CD4-positive, alpha-beta T cell treated with Interleukin-6 at 100 ng/mL for 8 hours (primary cell): ENCODE results near the gene ZNF30.
"Not testable (repeated sequence)": the region's sequence is repeated elsewhere in the genome, so short reads cannot be mapped to it uniquely, and the experiment has no call there.

Experiments used
- DNase-seq: peaks from one replicate; pipeline ENCODE4 v3.0.0-alpha.2; 2020; ENCODE audit warnings: mixed read lengths, low spot score

Gene ZNF30

DNA sequence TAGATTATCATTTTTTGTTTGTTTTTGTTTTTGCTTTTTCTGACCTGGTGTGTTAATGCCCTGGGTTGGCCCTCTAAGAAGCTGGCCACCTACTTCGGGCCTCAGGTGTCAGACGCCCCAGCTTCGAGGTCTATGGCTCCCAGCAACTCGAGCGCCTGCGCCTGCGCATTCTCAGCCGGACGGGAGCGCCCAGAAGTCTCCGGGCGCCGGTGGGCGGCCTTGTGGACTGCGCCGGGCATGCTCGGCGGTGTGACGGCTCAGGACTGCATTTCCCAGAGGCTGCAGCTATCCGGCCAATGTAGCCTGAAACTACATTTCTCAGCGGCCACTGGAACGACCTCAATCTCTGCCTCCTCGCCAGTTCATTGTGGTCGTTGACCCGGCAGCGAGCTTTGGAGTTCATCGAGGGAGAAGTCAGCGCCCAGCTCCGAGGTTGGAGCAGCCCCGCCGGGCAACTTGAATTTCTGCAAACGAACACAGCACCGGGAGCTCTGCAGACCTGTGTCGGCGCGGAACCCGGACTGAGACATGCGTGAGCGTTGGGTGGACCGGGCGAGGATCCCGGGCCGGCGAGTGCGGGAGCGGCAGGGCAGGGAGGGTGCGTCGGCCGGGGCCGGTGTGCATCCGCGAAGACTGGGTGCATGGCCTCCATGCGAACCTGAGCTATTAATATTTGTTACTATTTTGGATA, at the start of gene ZNF30:
ZNF30 (plus strand) TSS at position 219 of the 691 bp plus-strand sequence. CDS start 3,045 bp downstream, outside the sequence.
- DNase-seq, result peak; percentile 86

DNA sequence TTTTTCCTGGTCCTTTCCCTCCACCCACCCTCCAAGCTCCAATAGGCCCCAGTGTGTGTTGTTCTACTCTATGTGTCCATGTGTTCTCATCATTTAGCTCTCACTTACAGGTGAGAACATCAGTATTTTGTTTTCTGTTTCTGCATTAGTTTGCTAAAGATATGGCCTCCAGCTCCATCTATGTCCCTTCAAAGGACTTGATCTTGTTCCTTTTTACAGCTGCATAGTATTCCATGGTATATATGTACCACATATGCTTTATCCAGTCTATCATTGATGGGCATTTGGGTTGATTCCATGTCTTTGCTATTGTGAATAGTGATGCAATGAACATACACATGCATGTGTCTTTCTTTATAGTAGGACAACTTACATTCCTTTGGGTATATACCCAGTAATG, 47.1 kb upstream of the ZNF30 start:
- no peak for DNase-seq

DNA sequence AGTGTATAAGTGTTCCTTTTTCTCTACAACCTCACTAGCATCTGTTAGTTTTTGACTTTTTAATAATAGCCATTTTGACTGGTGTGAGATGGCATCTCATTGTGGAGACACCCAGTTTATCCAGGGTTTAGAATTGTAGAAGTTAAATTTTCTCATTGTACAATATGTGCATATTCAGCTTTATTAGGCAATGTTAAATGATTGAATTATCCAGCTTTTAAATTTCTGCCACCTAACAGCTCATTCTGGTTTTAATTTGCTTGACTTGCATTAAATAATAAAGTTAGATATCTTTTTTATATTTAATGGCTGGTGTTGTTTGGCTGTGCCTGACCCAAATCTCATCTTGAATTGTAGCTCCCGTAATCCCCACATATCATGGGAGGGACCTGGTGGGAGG, 46.7 kb upstream of the ZNF30 start:
- no peak for DNase-seq

DNA sequence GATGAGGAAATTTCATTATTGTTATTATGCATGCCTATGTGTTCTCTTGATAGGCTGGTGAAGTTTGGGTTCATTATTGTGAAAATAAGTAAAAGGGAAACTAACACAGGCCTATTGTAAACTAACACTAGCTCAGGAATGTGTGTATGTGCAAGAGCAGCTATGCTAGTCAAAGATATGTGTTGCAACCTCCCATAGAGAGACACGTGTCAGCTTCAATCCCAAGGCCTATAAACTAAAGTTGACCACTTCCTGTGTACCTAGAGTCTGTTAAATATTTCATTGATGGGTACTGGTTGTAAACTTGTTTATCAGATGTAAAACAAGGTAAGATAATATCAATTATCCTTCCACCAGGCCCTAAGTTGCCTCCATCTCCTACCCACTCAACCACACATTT, 44.7 kb upstream of the ZNF30 start:
- DNase-seq, result no peak

GRCh38 chr19:34888091-34888490, 38.6 kb upstream of the ZNF30 start:
- no peak for DNase-seq

- DNase-seq, result no peak
These were observed 26.5 kb upstream of the ZNF30 start for GRCh38 chr19:34900245-34900644.

- DNase-seq, result no peak
These were observed 21.8 kb upstream of the ZNF30 start for GRCh38 chr19:34904664-34905527.

GRCh38 chr19:34910770-34911169, 15.9 kb upstream of the ZNF30 start:
- DNase-seq, result no peak

GRCh38 chr19:34917144-34917543, 9.6 kb upstream of the ZNF30 start:
- DNase-seq, result not testable (repeated sequence)

DNA sequence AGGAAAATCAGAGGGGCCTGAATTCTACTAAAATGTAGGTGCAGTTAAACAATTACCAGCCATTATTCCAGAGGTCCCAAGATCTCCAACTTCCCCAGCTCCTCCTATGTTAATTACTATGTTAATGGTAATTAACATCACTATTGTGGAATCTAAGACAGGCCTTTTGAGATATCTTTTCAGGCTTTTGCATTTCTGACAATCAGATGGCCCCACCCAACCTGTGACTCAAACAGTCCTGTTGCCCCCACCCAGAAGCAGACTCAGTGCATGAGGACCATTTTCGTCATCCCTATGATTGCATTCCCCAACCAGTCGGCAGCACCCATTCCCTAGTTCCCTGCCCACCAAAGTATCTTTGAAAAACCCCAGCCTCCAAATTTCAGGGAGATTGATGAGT, 8.5 kb upstream of the ZNF30 start:
- DNase-seq, result no peak

DNA sequence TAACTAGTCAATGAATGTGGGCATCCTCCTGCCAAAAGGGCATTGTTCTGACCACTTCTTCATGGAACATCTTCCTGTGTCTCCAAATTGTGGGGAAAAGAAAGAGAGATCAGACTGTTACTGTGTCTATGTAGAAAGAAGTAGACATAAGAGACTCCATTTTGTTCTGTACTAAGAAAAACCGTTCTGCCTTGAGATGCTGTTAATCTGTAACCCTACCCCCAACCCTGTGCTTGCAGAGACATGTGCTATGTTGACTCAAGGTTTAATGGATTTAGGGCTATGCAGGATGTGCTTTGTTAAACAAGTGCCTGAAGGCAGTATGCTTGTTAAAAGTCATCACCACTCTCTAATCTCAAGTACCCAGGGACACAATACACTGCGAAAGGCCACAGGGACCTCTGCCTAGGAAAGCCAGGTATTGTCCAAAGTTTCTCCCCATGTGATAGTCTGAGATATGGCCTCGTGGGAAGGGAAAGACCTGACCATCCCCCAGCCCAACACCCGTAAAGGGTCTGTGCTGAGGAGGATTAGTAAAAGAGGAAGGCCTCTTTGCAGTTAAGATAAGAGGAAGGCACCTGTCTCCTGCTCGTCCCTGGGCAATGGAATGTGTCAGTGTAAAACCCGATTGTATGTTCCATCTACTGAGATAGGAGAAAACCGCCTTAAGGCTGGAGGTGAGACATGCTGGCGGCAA, 6.5 kb upstream of the ZNF30 start:
- not testable (repeated sequence) for DNase-seq

DNA sequence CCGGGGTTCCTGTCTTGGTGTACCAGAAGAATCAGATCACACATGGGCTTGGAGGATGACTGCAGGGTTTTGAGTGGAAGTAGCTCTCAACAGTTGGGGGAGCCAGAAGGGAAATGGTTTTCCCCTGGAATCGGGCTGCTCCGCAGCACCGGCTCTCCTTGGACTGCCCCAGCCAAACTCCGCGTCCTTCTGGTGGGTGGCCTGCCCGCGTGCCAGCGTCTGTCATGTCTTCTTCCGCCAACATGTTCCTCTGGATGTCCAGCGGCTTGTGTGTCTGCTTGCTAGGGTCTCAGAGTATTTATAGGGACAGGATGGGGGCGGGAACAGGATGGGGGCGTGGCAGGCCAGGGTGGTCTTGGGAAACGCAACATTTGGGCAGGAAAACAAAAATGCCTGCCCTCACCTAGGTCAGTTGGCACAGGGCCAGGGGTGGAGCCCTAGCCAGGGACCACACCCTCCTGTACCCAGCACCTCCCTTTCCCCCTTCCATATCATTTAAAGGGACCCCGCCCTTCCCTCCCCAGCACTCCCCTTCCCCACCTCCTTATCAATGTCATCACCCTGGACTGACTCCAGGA, 1.3 kb upstream of the ZNF30 start:
- no peak for DNase-seq

DNA sequence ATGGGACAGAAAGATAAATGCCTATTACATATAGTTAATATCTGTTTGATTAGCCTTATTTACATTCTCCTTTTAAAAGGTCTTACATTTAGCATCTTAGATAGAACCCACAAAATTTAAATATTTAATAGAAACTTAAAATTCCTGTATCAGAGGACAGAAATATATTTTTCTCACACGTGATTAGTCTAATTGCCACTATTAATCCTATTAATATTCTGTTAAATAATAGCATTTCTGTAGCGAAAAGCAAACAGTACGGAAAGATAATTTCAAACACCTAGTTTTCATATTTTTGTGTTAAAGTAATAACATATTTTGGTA, 380 bp upstream of the ZNF30 start:
- no peak for DNase-seq

GRCh38 chr19:34932494-34932893, 5.8 kb downstream of the ZNF30 start:
- no peak for DNase-seq

DNA sequence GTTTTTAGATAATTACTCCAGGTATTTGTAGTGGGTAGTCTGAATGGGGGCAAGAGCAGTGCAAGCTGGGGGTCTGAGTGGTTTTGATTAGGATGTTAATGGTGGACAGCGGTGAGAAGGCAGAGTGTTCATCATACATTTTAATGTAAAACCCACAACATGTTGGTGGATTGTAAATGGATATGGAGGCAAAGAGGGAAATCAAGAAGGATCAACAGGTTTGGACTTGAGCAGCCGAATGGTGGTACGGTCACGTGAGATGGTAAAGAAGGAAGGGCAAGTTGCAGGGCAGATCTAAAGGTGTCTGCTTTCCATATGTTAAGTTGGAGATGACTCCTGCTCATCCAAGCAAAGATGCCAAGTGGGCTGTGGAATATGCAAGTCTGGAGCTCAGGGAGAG, 9.5 kb downstream of the ZNF30 start:
- DNase-seq, result no peak

DNA sequence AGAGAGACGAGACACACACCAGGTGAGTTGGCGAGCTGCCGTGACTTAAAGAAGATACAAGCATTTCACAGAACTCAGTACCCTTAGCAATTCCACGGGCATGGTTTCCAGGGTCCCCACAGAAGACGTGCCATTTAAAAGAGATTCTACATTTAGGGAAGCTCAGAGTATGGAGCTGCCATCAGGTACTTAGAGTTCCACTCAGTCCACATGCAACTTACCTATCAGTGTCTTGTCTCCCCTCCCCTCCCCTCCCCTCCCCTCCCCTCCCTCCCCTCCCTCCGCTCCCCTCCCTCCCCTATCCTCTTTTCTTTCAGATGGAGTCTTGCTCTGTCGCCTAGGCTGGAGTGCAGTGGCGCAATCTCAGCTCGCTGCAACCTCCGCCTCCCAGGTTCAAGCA, 12.2 kb downstream of the ZNF30 start:
- no peak for DNase-seq

- no peak for DNase-seq
These were observed 17.3 kb downstream of the ZNF30 start for GRCh38 chr19:34943861-34944573.

GRCh38 chr19:34953092-34953491, 26.4 kb downstream of the ZNF30 start:
- DNase-seq, result no peak

GRCh38 chr19:34957830-34958751, 31.4 kb downstream of the ZNF30 start:
- no peak for DNase-seq

DNA sequence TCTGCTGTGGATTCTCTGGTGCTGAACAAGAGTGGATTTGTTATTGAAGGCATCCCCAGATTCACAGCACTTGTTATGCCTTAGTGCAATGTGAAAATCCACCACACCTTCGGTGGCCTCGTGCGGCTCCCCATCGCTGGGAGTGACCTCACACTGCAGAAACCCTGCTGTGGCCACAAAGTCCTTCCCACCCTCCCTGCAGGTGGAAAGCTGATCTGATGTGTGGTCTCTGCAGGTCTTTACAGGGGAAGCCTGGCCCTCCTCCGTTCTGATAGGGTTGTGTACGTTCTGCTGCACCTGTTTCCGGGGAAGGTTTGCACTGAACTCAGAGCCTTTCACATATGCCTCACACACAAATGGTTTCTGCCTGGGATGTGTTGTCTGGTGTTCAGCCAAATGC, 32.3 kb downstream of the ZNF30 start:
- DNase-seq, result no peak
